GM19023 (cell line): ENCODE data around the gene NHLRC1.

Experiments
- ATAC-seq: cut with Tn5 transposase; IDR thresholded peaks from one replicate; pipeline ENCODE4 v1.9.1; 2021; ENCODE audit warnings: mild to moderate bottlenecking, moderate library complexity; ENCODE audit not compliant: unreplicated experiment

The NHLRC1 gene

GRCh38 chr6:18139935-18140621 lies 17.6 kb upstream of the NHLRC1 start:
- no peak for ATAC-seq

GRCh38 chr6:18138906-18139305 lies 16.4 kb upstream of the NHLRC1 start:
- no peak for ATAC-seq

- no peak for ATAC-seq
These were observed 13.8 kb upstream of the NHLRC1 start for GRCh38 chr6:18136260-18136659.

GRCh38 chr6:18135171-18135570 lies 12.7 kb upstream of the NHLRC1 start:
- no peak for ATAC-seq

- no peak for ATAC-seq
These were observed 9.9 kb upstream of the NHLRC1 start for GRCh38 chr6:18132346-18132745.

GRCh38 chr6:18126121-18126520 lies 3.6 kb upstream of the NHLRC1 start:
- ATAC-seq = no peak

GRCh38 chr6:18121580-18122127 lies 823 bp downstream of the NHLRC1 start:
- ATAC-seq = no peak

- ATAC-seq = no peak
These were observed 3.2 kb downstream of the NHLRC1 start for GRCh38 chr6:18119236-18119635.

- ATAC-seq = no peak
These were observed 4.1 kb downstream of the NHLRC1 start for GRCh38 chr6:18118330-18118729.

- ATAC-seq = no peak
These were observed 5.3 kb downstream of the NHLRC1 start for GRCh38 chr6:18117136-18117535.

GRCh38 chr6:18115356-18115755 lies 7.1 kb downstream of the NHLRC1 start:
- no peak for ATAC-seq

GRCh38 chr6:18110162-18110561 lies 12.3 kb downstream of the NHLRC1 start:
- no peak for ATAC-seq

- ATAC-seq = no peak
These were observed 15.4 kb downstream of the NHLRC1 start for GRCh38 chr6:18107061-18107460.

GRCh38 chr6:18102783-18103509 lies 19.5 kb downstream of the NHLRC1 start:
- no peak for ATAC-seq

GRCh38 chr6:18101873-18102272 lies 20.6 kb downstream of the NHLRC1 start:
- ATAC-seq = no peak

GRCh38 chr6:18101271-18101670 lies 21.2 kb downstream of the NHLRC1 start:
- no peak for ATAC-seq

GRCh38 chr6:18100296-18100695 lies 22.2 kb downstream of the NHLRC1 start:
- ATAC-seq = no peak

- no peak for ATAC-seq
These were observed 23.0 kb downstream of the NHLRC1 start for GRCh38 chr6:18099511-18099910.

GRCh38 chr6:18096423-18096822 lies 26.1 kb downstream of the NHLRC1 start:
- ATAC-seq = no peak

GRCh38 chr6:18091382-18091781 lies 31.1 kb downstream of the NHLRC1 start:
- ATAC-seq = no peak

- ATAC-seq = no peak
These were observed 32.1 kb downstream of the NHLRC1 start for GRCh38 chr6:18090349-18090786.
